Stimulated activated CD8-positive, alpha-beta memory T cell treated with anti-CD3 and anti-CD28 coated beads, Interleukin-12 subunit alpha, Interleukin-12 subunit beta, amount 100 ng/mL, for 4 hours (primary cell): ENCODE data around the gene SELENOO.
"Not testable (repeated sequence)": the region's sequence is repeated elsewhere in the genome, so short reads cannot be mapped to it uniquely, and the experiment has no call there.

Experiments
- DNase-seq: peaks from one replicate; pipeline ENCODE4 v3.0.0-alpha.2; 2020; ENCODE audit warnings: low read depth

Gene SELENOO

GRCh38 chr22:50200461-50201190, at the start of gene SELENOO:
TSS of gene SELENOO (plus strand) at chr22:50201011. CDS start at chr22:50201037, 26 bp downstream.
- DNase-seq = peak; percentile 82

GRCh38 chr22:50151571-50152537, 49.0 kb upstream of the SELENOO start:
- no peak for DNase-seq

GRCh38 chr22:50153056-50153755, 47.6 kb upstream of the SELENOO start:
- DNase-seq = no peak

- DNase-seq = no peak
Observed at GRCh38 chr22:50153756-50154140, 47.1 kb upstream of the SELENOO start.

- DNase-seq = no peak
Observed at GRCh38 chr22:50157709-50158375, 43.0 kb upstream of the SELENOO start.

GRCh38 chr22:50160947-50161346, 39.9 kb upstream of the SELENOO start:
- DNase-seq = no peak

GRCh38 chr22:50161508-50162390, 39.1 kb upstream of the SELENOO start:
- DNase-seq = no peak

- DNase-seq = no peak
Observed at GRCh38 chr22:50162391-50162956, 38.3 kb upstream of the SELENOO start.

- DNase-seq = no peak
Observed at GRCh38 chr22:50165436-50166123, 35.2 kb upstream of the SELENOO start.

- no peak for DNase-seq
Observed at GRCh38 chr22:50167689-50168489, 32.9 kb upstream of the SELENOO start.

GRCh38 chr22:50168490-50169180, 32.2 kb upstream of the SELENOO start:
- not testable (repeated sequence) for DNase-seq

GRCh38 chr22:50169181-50169759, 31.5 kb upstream of the SELENOO start:
- DNase-seq = no peak

- peak; percentile 31 for DNase-seq
Observed at GRCh38 chr22:50169774-50170341, 31.0 kb upstream of the SELENOO start.

GRCh38 chr22:50170453-50171318, 30.1 kb upstream of the SELENOO start, which contains the start of gene PANX2:
TSS of gene PANX2 (plus strand) at chr22:50170731. CDS start at chr22:50170731, 0 bp downstream.
- no peak for DNase-seq

GRCh38 chr22:50171319-50171964, 29.4 kb upstream of the SELENOO start:
- DNase-seq = no peak

GRCh38 chr22:50171965-50172421, 28.8 kb upstream of the SELENOO start:
- DNase-seq = no peak
